HG03097 (cell line): ENCODE results near the gene STRC.
"Not testable (repeated sequence)": the region's sequence is repeated elsewhere in the genome, so short reads cannot be mapped to it uniquely, and the experiment has no call there.

Experiments
- ATAC-seq: cut with Tn5 transposase; IDR thresholded peaks from one replicate; pipeline ENCODE4 v1.9.1; 2021; ENCODE audit not compliant: unreplicated experiment, low FRiP score

Gene STRC

GRCh38 chr15:43618700-43619099 is at the start of gene STRC:
TSS of gene STRC (minus strand) at chr15:43618800. CDS start at chr15:43618722, 78 bp downstream.
- not testable (repeated sequence) for ATAC-seq

- ATAC-seq = not testable (repeated sequence)
Observed at GRCh38 chr15:43666177-43666576, 47.6 kb upstream of the STRC start.

GRCh38 chr15:43663333-43663732 is 44.7 kb upstream of the STRC start:
- ATAC-seq = not testable (repeated sequence)

- ATAC-seq = not testable (repeated sequence)
Observed at GRCh38 chr15:43662293-43662692, 43.7 kb upstream of the STRC start.

GRCh38 chr15:43659727-43660126 is 41.1 kb upstream of the STRC start:
- ATAC-seq = not testable (repeated sequence)

GRCh38 chr15:43649430-43649926 is 30.9 kb upstream of the STRC start:
- ATAC-seq = not testable (repeated sequence)

- no peak for ATAC-seq
Observed at GRCh38 chr15:43648649-43649429, 30.2 kb upstream of the STRC start, which contains the start of gene CATSPER2. TSS of gene CATSPER2 (minus strand) at chr15:43648844. CDS start at chr15:43648061, 783 bp downstream.

- ATAC-seq = not testable (repeated sequence)
Observed at GRCh38 chr15:43638464-43639204, 20.0 kb upstream of the STRC start.

GRCh38 chr15:43626937-43627336 is 8.3 kb upstream of the STRC start:
- not testable (repeated sequence) for ATAC-seq

- ATAC-seq = no peak
Observed at GRCh38 chr15:43625106-43625505, 6.5 kb upstream of the STRC start.

- not testable (repeated sequence) for ATAC-seq
Observed at GRCh38 chr15:43622068-43622799, 3.6 kb upstream of the STRC start.

- not testable (repeated sequence) for ATAC-seq
Observed at GRCh38 chr15:43617750-43618149, 850 bp downstream of the STRC start.

- not testable (repeated sequence) for ATAC-seq
Observed at GRCh38 chr15:43602233-43602632, 16.4 kb downstream of the STRC start.

GRCh38 chr15:43600200-43600599 is 18.4 kb downstream of the STRC start:
- ATAC-seq = not testable (repeated sequence)

GRCh38 chr15:43599131-43599530 is 19.5 kb downstream of the STRC start:
- not testable (repeated sequence) for ATAC-seq

GRCh38 chr15:43593328-43594190 is 25.0 kb downstream of the STRC start, which contains the start of gene CKMT1B:
TSS of gene CKMT1B (plus strand) at chr15:43594027. CDS start at chr15:43594219, 192 bp downstream.
- not testable (repeated sequence) for ATAC-seq

- ATAC-seq = not testable (repeated sequence)
Observed at GRCh38 chr15:43592841-43593240, 25.8 kb downstream of the STRC start.

GRCh38 chr15:43589778-43590466 is 28.7 kb downstream of the STRC start, which contains the start of gene PPIP5K1:
TSS of gene PPIP5K1 (minus strand) at chr15:43590208. CDS start at chr15:43584504, 5,704 bp downstream.
- peak; percentile 83 for ATAC-seq

- ATAC-seq = not testable (repeated sequence)
Observed at GRCh38 chr15:43574607-43575006, 44.0 kb downstream of the STRC start.
